ENCODE data around the gene GM2A. TPM values are rescaled to one million over a fixed set of nuclear protein-coding genes. Genes with fewer than 3 reads are reported as not detected.

Gene GM2A
- total and polyA plus RNA-seq, 9 of the 15 experiments (the other 6 are each of a cell fraction or from before 2014, with no cell fraction given): 5.8 to 36.0 (median 10.0) TPM

DNA sequence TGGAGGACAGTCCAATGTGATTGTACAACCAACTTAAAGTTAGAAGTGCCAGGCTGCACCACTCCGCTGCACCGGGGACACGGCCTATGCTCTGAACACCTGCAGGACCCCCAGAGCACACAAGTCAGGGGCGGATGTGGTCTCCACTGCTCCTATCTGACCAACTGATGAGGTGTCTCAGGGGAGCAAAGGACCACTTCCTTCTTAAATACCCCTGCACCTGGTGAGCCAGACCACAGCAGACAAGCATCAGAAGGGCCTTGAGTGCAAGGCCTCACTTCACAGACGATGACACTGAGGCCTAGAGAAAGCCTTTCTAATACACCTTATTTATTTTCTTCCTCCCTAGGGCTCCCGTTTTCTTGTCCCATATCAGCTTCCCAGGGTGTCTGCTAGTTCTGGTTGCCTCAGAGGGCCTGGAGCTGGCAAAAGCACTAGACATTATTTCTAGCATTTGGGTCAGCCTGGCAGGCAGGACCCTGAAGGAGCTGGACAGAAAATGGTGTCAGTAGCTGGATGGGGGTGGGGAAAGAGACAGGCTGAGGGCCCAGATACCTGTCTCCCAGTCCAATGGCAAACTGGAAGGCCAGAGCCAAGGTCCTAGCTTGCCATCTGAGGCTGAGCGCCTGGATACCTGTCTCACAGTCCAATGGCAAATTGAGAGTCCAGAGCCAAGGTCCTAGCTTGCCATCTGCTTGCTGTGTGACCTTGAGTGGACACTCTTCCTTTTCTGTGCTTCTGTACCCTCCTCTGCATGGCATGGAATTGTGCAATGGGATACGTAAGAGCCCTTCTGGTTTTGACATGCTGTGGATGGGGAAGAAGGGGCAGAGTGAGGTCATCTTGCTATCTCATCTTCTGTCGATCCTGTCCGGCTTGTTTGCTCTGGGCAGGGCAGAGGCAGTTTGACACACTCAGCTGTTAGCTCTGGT is 38.1 kb upstream of the GM2A start (continued):
- TF ChIP-seq NEUROD1 (IDR thresholded peaks at IDR 0.05; ENCODE audit: borderline replicate concordance, low read depth, low read length, partially characterized antibody) (no peak), CREM (IDR thresholded peaks at IDR 0.05; ENCODE audit: low read depth) (peak; percentile 27; the same call in 1 of the 2 replicates), ZNF445 (CRISPR knock-in tag; IDR thresholded peaks at IDR 0.05; ENCODE audit: low read depth) (no peak), JUND (IDR thresholded peaks at IDR 0.05; ENCODE audit: borderline replicate concordance, low read depth, low read length) (peak; percentile 86), JUND (tag; IDR thresholded peaks at IDR 0.05; ENCODE audit: borderline replicate concordance, low read depth, low read length) (peak; percentile 82; the same call in 2 of the 3 replicates), KDM2B (CRISPR knock-in tag; IDR thresholded peaks at IDR 0.05) (no peak), SRSF9 (IDR thresholded peaks at IDR 0.05; ENCODE audit: borderline replicate concordance, low read depth, low read length) (no peak), ZFX (CRISPR knock-in tag; IDR thresholded peaks at IDR 0.05) (peak; percentile 54), ZNF589 (CRISPR knock-in tag; IDR thresholded peaks at IDR 0.05; ENCODE audit: low read depth) (0 out of 2 replicates have a peak, but pooled peaks have one; percentile 26), SRSF3 (IDR thresholded peaks at IDR 0.05; ENCODE audit: insufficient read depth, low read length) (no peak), MAFK (IDR thresholded peaks at IDR 0.05; ENCODE audit: low read length) (0 out of 2 replicates have a peak, but pooled peaks have one; percentile 24), CEBPG (CRISPR knock-in tag; IDR thresholded peaks at IDR 0.05) (0 out of 2 replicates have a peak, but pooled peaks have one; percentile 19), CEBPG (tag; conservative IDR thresholded peaks at IDR 0.05 in 1 of 2, IDR thresholded peaks at IDR 0.05 in 1 of 2) (peak; percentile 74 to 81), CREBBP (IDR thresholded peaks at IDR 0.05; ENCODE audit: low read depth, low read length) (no peak), TAF1 (IDR thresholded peaks at IDR 0.05; ENCODE audit: control insufficient read depth, extremely low read depth, insufficient read depth, low read length, severe bottlenecking) (no peak), ZFP36 (IDR thresholded peaks at IDR 0.05; ENCODE audit: low read depth, low read length, partially characterized antibody) (peak; percentile 62), POLR2AphosphoS2 (IDR thresholded peaks at IDR 0.05; ENCODE audit: low read length) (no peak)
- TF ChIP-seq, protein P1, sequence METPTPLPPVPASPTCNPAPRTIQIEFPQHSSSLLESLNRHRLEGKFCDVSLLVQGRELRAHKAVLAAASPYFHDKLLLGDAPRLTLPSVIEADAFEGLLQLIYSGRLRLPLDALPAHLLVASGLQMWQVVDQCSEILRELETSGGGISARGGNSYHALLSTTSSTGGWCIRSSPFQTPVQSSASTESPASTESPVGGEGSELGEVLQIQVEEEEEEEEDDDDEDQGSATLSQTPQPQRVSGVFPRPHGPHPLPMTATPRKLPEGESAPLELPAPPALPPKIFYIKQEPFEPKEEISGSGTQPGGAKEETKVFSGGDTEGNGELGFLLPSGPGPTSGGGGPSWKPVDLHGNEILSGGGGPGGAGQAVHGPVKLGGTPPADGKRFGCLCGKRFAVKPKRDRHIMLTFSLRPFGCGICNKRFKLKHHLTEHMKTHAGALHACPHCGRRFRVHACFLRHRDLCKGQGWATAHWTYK (CRISPR knock-in tag; IDR thresholded peaks at IDR 0.05): 0 out of 2 replicates have a peak, but pooled peaks have one; percentile 21
- TF ChIP-seq, protein P2, sequence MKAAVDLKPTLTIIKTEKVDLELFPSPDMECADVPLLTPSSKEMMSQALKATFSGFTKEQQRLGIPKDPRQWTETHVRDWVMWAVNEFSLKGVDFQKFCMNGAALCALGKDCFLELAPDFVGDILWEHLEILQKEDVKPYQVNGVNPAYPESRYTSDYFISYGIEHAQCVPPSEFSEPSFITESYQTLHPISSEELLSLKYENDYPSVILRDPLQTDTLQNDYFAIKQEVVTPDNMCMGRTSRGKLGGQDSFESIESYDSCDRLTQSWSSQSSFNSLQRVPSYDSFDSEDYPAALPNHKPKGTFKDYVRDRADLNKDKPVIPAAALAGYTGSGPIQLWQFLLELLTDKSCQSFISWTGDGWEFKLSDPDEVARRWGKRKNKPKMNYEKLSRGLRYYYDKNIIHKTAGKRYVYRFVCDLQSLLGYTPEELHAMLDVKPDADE (conservative IDR thresholded peaks at IDR 0.05; ENCODE audit: control insufficient read depth, low read depth, low read length): no peak
- TF ChIP-seq, protein P3, sequence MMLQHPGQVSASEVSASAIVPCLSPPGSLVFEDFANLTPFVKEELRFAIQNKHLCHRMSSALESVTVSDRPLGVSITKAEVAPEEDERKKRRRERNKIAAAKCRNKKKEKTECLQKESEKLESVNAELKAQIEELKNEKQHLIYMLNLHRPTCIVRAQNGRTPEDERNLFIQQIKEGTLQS (IDR thresholded peaks at IDR 0.05): peak; percentile 79
- TF ChIP-seq, protein P3 (CRISPR knock-in tag; conservative IDR thresholded peaks at IDR 0.05): no peak
- TF ChIP-seq, protein P4, sequence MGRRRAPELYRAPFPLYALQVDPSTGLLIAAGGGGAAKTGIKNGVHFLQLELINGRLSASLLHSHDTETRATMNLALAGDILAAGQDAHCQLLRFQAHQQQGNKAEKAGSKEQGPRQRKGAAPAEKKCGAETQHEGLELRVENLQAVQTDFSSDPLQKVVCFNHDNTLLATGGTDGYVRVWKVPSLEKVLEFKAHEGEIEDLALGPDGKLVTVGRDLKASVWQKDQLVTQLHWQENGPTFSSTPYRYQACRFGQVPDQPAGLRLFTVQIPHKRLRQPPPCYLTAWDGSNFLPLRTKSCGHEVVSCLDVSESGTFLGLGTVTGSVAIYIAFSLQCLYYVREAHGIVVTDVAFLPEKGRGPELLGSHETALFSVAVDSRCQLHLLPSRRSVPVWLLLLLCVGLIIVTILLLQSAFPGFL (CRISPR knock-in tag; IDR thresholded peaks at IDR 0.05): no peak
